ENCODE data around the gene PIN1. TPM values are rescaled to one million over a fixed set of nuclear protein-coding genes. Genes with fewer than 3 reads are reported as not detected.

Gene PIN1
- total RNA-seq, 1 donor from 2014 or later, result 43.4 TPM

DNA sequence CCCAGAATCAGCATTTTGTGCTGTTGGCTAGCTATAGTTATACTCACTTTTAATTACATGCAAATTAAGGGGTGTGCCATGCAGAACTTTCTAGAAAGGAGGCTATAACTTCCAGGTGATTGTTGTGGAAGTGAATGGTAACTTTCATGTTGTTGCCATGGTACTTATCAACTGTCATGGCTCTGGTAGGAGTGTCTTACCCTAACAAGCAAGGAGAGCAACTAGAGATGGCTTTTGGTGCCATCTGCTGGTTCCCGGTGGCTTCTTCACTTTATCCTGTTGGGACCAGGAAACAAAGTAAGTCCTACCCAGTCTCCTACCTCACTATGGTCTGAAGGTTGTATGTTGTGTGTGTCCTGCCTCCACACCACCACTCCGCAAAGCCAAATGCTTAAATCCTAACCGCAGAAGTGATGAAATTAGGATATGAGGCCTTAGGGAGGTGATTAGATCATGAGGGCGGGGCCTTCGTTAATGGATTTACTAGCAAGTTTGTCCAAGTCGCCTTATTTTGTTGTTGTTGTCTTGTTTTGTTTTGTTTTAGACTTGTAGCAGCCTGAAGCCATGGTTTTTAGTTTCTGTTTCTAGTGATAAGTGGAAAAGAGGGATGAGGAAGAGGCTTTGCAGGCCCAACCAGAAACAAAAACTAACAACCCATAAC is 38.9 kb upstream of the PIN1 start:
- H3K27ac Mint-ChIP-seq, result peak overlapping the region; percentile 2
- H3K4me1 ChIP-seq, result peaks cover 6% of the 10 kb centered on the region

DNA sequence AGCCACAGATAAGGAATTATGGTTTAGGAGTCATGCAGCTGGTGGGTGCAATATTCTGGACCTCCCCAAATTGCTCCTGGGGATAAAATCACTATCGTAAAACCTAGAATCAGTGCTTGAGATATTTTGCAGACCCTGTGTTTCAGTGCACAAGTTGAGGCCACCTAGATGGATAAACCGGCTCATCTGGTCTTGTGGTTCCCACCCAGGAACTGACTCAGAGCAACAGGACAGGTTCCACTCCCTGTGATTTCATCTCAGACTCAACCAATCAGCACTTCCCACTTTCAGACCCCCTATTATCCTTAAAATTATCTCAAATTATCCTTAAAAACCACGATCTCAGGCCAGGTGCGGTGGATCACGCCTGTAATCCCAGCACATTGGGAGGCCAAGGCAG is 37.2 kb upstream of the PIN1 start:
- Histone ChIP-seq H3F3A (ENCODE audit: low read depth) (peaks cover 11% of the 10 kb centered on the region), H3K36me3 (no peaks in the 10 kb centered on the region), H3K4me3 (no peak overlapping the region), H3K4me1 (peaks cover 5% of the 10 kb centered on the region), H4K20me1 (ENCODE audit: low read depth) (no peaks in the 10 kb centered on the region), H3K79me2 (ENCODE audit: low read depth) (no peaks in the 10 kb centered on the region), H3K9me3 (ENCODE audit: low read depth) (no peaks in the 10 kb centered on the region), H2AFZ (replicated peaks) (no peak overlapping the region), H3K27me3 (peaks cover 5% of the 10 kb centered on the region), H3K27ac (no peak overlapping the region), H3K4me2 (no peak overlapping the region), H3K9ac (no peak overlapping the region)
- no peak for DNase-seq (ENCODE audit: low spot score)
- no peaks in the 10 kb centered on the region for H3K9me3 Mint-ChIP-seq
- H3K4me3 Mint-ChIP-seq, result no peak overlapping the region
- no peak for TF ChIP-seq EZH2 (IDR thresholded peaks at IDR 0.05)
- TF ChIP-seq EZH2phosphoT487 (IDR thresholded peaks at IDR 0.05), result no peak
- no peak for TF ChIP-seq CTCF (IDR thresholded peaks at IDR 0.05)
- no peak overlapping the region for H3K27ac Mint-ChIP-seq
- H3K27me3 Mint-ChIP-seq (ENCODE audit: insufficient read depth, low read depth), result peaks cover 2% of the 10 kb centered on the region
- peaks cover 5% of the 10 kb centered on the region for H3K4me1 Mint-ChIP-seq
- H3K36me3 Mint-ChIP-seq, result no peaks in the 10 kb centered on the region

More for the DNA sequence above, 38.9 kb upstream of the PIN1 start:
- no peak for TF ChIP-seq EZH2phosphoT487 (IDR thresholded peaks at IDR 0.05)
- no peak for TF ChIP-seq EZH2 (IDR thresholded peaks at IDR 0.05)
- peak; percentile 88 for TF ChIP-seq CTCF (IDR thresholded peaks at IDR 0.05)
- H3K4me3 Mint-ChIP-seq, result no peak overlapping the region
- H3K9me3 Mint-ChIP-seq, result no peaks in the 10 kb centered on the region
- Histone ChIP-seq H3K27me3 (peaks cover 5% of the 10 kb centered on the region), H3K9me3 (ENCODE audit: low read depth) (no peaks in the 10 kb centered on the region), H3K9ac (no peak overlapping the region), H3K36me3 (no peaks in the 10 kb centered on the region), H3K4me2 (no peak overlapping the region), H3K27ac (no peak overlapping the region), H2AFZ (replicated peaks) (peak overlapping the region; percentile 88), H3F3A (ENCODE audit: low read depth) (peaks cover 17% of the 10 kb centered on the region), H3K4me3 (no peak overlapping the region), H3K79me2 (ENCODE audit: low read depth) (no peaks in the 10 kb centered on the region), H4K20me1 (ENCODE audit: low read depth) (no peaks in the 10 kb centered on the region)
- H3K27me3 Mint-ChIP-seq (ENCODE audit: insufficient read depth, low read depth), result peaks cover 2% of the 10 kb centered on the region
- H3K36me3 Mint-ChIP-seq, result no peaks in the 10 kb centered on the region
- H3K4me1 Mint-ChIP-seq, result peaks cover 9% of the 10 kb centered on the region
- DNase-seq (ENCODE audit: low spot score), result peak; percentile 87

GRCh38 chr19:9799162-9799561 is 36.0 kb upstream of the PIN1 start:
- Histone ChIP-seq H3K27ac (no peak overlapping the region), H3K9me3 (ENCODE audit: low read depth) (no peaks in the 10 kb centered on the region), H4K20me1 (ENCODE audit: low read depth) (no peaks in the 10 kb centered on the region), H3K27me3 (no peaks in the 10 kb centered on the region), H3K4me2 (no peak overlapping the region), H3K4me3 (no peak overlapping the region), H3K4me1 (no peaks in the 10 kb centered on the region), H3K9ac (no peak overlapping the region), H3F3A (ENCODE audit: low read depth) (no peaks in the 10 kb centered on the region), H2AFZ (replicated peaks) (no peak overlapping the region), H3K36me3 (no peaks in the 10 kb centered on the region), H3K79me2 (ENCODE audit: low read depth) (no peaks in the 10 kb centered on the region)
- TF ChIP-seq EZH2phosphoT487 (IDR thresholded peaks at IDR 0.05), result no peak
- Mint-ChIP-seq H3K4me3 (no peak overlapping the region), H3K27ac (no peak overlapping the region), H3K9me3 (no peaks in the 10 kb centered on the region), H3K4me1 (no peaks in the 10 kb centered on the region), H3K36me3 (peaks cover 4% of the 10 kb centered on the region), H3K27me3 (ENCODE audit: insufficient read depth, low read depth) (peaks cover 2% of the 10 kb centered on the region)
- DNase-seq (ENCODE audit: low spot score), result no peak

GRCh38 chr19:9801976-9802375 is 33.1 kb upstream of the PIN1 start:
- H3K4me3 ChIP-seq, result no peak overlapping the region
- H4K20me1 ChIP-seq (ENCODE audit: low read depth), result no peaks in the 10 kb centered on the region
- H3K36me3 ChIP-seq, result no peaks in the 10 kb centered on the region
- H2AFZ ChIP-seq (replicated peaks), result no peak overlapping the region
- H3K27me3 Mint-ChIP-seq (ENCODE audit: insufficient read depth, low read depth), result peaks cover 2% of the 10 kb centered on the region
- H3K27me3 ChIP-seq, result no peaks in the 10 kb centered on the region
- no peaks in the 10 kb centered on the region for H3K4me1 Mint-ChIP-seq
- no peaks in the 10 kb centered on the region for H3K4me1 ChIP-seq
- H3F3A ChIP-seq (ENCODE audit: low read depth), result no peaks in the 10 kb centered on the region
- H3K36me3 Mint-ChIP-seq, result peaks cover 4% of the 10 kb centered on the region
- H3K4me2 ChIP-seq, result no peak overlapping the region
- no peak overlapping the region for H3K27ac Mint-ChIP-seq
- no peaks in the 10 kb centered on the region for H3K79me2 ChIP-seq (ENCODE audit: low read depth)
- H3K4me3 Mint-ChIP-seq, result no peak overlapping the region
- no peak overlapping the region for H3K9ac ChIP-seq
- H3K9me3 ChIP-seq (ENCODE audit: low read depth), result no peaks in the 10 kb centered on the region
- TF ChIP-seq EZH2 (IDR thresholded peaks at IDR 0.05), result no peak
- TF ChIP-seq EZH2phosphoT487 (IDR thresholded peaks at IDR 0.05), result no peak
- TF ChIP-seq CTCF (IDR thresholded peaks at IDR 0.05), result no peak
- H3K9me3 Mint-ChIP-seq, result no peaks in the 10 kb centered on the region
- H3K27ac ChIP-seq, result no peak overlapping the region
- DNase-seq (ENCODE audit: low spot score), result no peak
